GM10266 (cell line): ENCODE measurements around the gene SH2D3A.

ENCODE experiments used
- DNase-seq: peaks from one replicate; pipeline ENCODE4 v3.0.0; 2012; ENCODE audit errors: extremely low spot score
- CTCF ChIP-seq: IDR thresholded peaks from 2 replicates; pipeline ENCODE4 v1.5.1; 2012; ENCODE audit warnings: mild to moderate bottlenecking, low read depth; ENCODE audit not compliant: control insufficient read depth, insufficient read depth; ENCODE audit errors: missing control alignments

SH2D3A gene

GRCh38 chr19:6707011-6707657 lies 60.1 kb downstream of the SH2D3A start:
- no peak for TF ChIP-seq CTCF
- no peak for DNase-seq

GRCh38 chr19:6706633-6706958 lies 60.6 kb downstream of the SH2D3A start:
- no peak for DNase-seq
- no peak for TF ChIP-seq CTCF

GRCh38 chr19:6705931-6706632 lies 61.2 kb downstream of the SH2D3A start:
- DNase-seq: no peak
- TF ChIP-seq CTCF: no peak
